WTC11 (cell line): ENCODE measurements around the gene KRT5.

Experiments used
- ATF2 ChIP-seq: sonication (generic); formaldehyde crosslinking; IDR thresholded peaks from 2 replicates; pipeline ENCODE4 v1.8.1; 2022; ENCODE audit warnings: low read depth, missing genetic modification reagents, borderline replicate concordance
- ATF3 ChIP-seq: sonication (generic); formaldehyde crosslinking; conservative IDR thresholded peaks from 2 replicates; pipeline ENCODE4 v1.8.1; 2022; ENCODE audit warnings: mild to moderate bottlenecking, missing genetic modification reagents
- CTCF ChIP-seq: fragments of 200-600 bp; IDR thresholded peaks from 2 replicates; pipeline ENCODE4 v1.8.0; 2022; ENCODE audit warnings: antibody characterized with exemption
- FOXP4 ChIP-seq: sonication (generic); formaldehyde crosslinking; IDR thresholded peaks from 2 replicates; pipeline ENCODE4 v1.8.0; 2022; ENCODE audit warnings: mild to moderate bottlenecking, missing genetic modification reagents
- MAX ChIP-seq: sonication (generic); formaldehyde crosslinking; IDR thresholded peaks from 2 replicates; pipeline ENCODE4 v1.8.0; 2022; ENCODE audit warnings: mild to moderate bottlenecking, missing genetic modification reagents
- NR3C1 ChIP-seq: sonication (generic); formaldehyde crosslinking; conservative IDR thresholded peaks from 2 replicates; pipeline ENCODE4 v1.8.1; 2023; ENCODE audit warnings: low read depth, mild to moderate bottlenecking, missing genetic modification reagents

GRCh38 chr12:52474212-52474611 is 46.0 kb downstream of the KRT5 start:
- TF ChIP-seq ATF2 (no peak), CTCF (no peak), NR3C1 (CRISPR knock-in tag) (no peak), ATF3 (CRISPR knock-in tag) (no peak), MAX (CRISPR knock-in tag) (no peak), FOXP4 (CRISPR knock-in tag) (no peak)
